OCI-LY7 (cell line): ENCODE data around the gene RHOT2. TPM values are rescaled to one million over a fixed set of nuclear protein-coding genes. Genes with fewer than 3 reads are reported as not detected.

Source experiments
- BruUV-seq: library from RNA; stranded (reverse); fragments of 400-500 nt; replicated peaks from 2 replicates; lab custom pipeline; 2021; lab: Mats Ljungman, UMichigan
- CTCF ChIA-PET: fragments of 300-600 bp; sonication (Branson Sonifier 250); formaldehyde crosslinking; loops from one replicate; lab custom pipeline; 2022; ENCODE audit warnings: antibody characterized with exemption; ENCODE audit not compliant: unreplicated experiment; lab: Charles Lee
- POLR2A ChIA-PET: fragments of 300-600 bp; sonication (Branson Sonifier 250); formaldehyde crosslinking; loops from one replicate; lab custom pipeline; 2022; ENCODE audit warnings: antibody characterized with exemption; lab: Charles Lee
- DNase-seq: peaks from one replicate; pipeline ENCODE4 v3.0.0-alpha.2; 2015; ENCODE audit warnings: low spot score
- H2AFZ ChIP-seq: fragments of 200-600 bp; sonication (generic), shearing (Covaris generic); 2 replicates; pipeline ENCODE4 v1.6.1; 2014; ENCODE audit warnings: mild to moderate bottlenecking, antibody characterized with exemption, low read length, moderate library complexity
- H3K27ac ChIP-seq: fragments of 200-600 bp; sonication (generic); 2 replicates; pipeline ENCODE4 v1.5.1; 2014; ENCODE audit warnings: mixed run types, low read depth, mild to moderate bottlenecking, moderate library complexity, low read length, inconsistent platforms; ENCODE audit not compliant: poor library complexity, severe bottlenecking
- H3K36me3 ChIP-seq: fragments of 200-600 bp; sonication (generic); 2 replicates; pipeline ENCODE4 v1.6.1; 2014; ENCODE audit warnings: mild to moderate bottlenecking, antibody characterized with exemption, low read length, moderate library complexity, mixed read lengths; ENCODE audit not compliant: insufficient read depth
- H3K4me1 ChIP-seq: fragments of 200-600 bp; sonication (generic); 2 replicates; pipeline ENCODE4 v1.5.1; 2014; ENCODE audit warnings: mild to moderate bottlenecking, low read length; ENCODE audit not compliant: insufficient read depth, poor library complexity, severe bottlenecking
- H3K4me2 ChIP-seq: fragments of 200-600 bp; sonication (generic); 2 replicates; pipeline ENCODE4 v1.6.1; 2014; ENCODE audit warnings: mild to moderate bottlenecking, low read length
- H3K4me3 ChIP-seq: fragments of 200-600 bp; sonication (generic); 2 replicates; pipeline ENCODE4 v1.5.1; 2014; ENCODE audit warnings: mild to moderate bottlenecking, low read depth, low read length; ENCODE audit not compliant: poor library complexity, severe bottlenecking
- H3K79me2 ChIP-seq: fragments of 200-600 bp; sonication (generic); 2 replicates; pipeline ENCODE4 v1.6.1; 2016; ENCODE audit warnings: low read depth, mild to moderate bottlenecking, low read length, moderate library complexity, mixed read lengths; ENCODE audit not compliant: insufficient read depth
- H3K9me2 ChIP-seq: fragments of 200-600 bp; sonication (generic); 2 replicates; pipeline ENCODE4 v1.6.1; 2016; ENCODE audit warnings: mild to moderate bottlenecking, low read length, mixed read lengths; ENCODE audit not compliant: insufficient read depth
- H3K9me3 ChIP-seq: fragments of 200-600 bp; sonication (generic); 2 replicates; pipeline ENCODE4 v1.6.1; 2014; ENCODE audit warnings: mild to moderate bottlenecking, mixed run types, low read length, mixed read lengths
- H4K20me1 ChIP-seq: fragments of 200-600 bp; sonication (generic); 2 replicates; pipeline ENCODE4 v1.6.1; 2014; ENCODE audit warnings: mild to moderate bottlenecking, antibody characterized with exemption, low read length, moderate library complexity, mixed read lengths; ENCODE audit not compliant: insufficient read depth
- CTCF ChIP-seq: fragments of 200-600 bp; sonication (generic); conservative IDR thresholded peaks from 2 replicates; pipeline ENCODE4 v1.5.1; 2014; ENCODE audit warnings: mild to moderate bottlenecking, antibody characterized with exemption, low read length, moderate library complexity, mixed read lengths
- EZH2phosphoT487 ChIP-seq: fragments of 200-600 bp; sonication (generic); IDR thresholded peaks from 2 replicates; pipeline ENCODE4 v1.6.1; 2018; ENCODE audit warnings: low read depth, borderline replicate concordance, mild to moderate bottlenecking, mixed run types, antibody characterized with exemption, low read length, moderate library complexity, mixed read lengths
- intact Hi-C: fragments of 100-400 bp; cut with micrococcal nuclease; formaldehyde crosslinking; loops from one replicate; pipeline ENCODE4 v1.10.0; 2022; ENCODE audit not compliant: unreplicated experiment
- total RNA-seq, 2 experiments: library from RNA; depleted of rRNA in 1 of 2; stranded (reverse); fragments of >200 nt in 1 of 2; shearing (Covaris generic) in 1 of 2; gene quantifications; 2 replicates each; pipeline ENCODE4 v1.2.3, GENCODE V29; 2014 to 2022

The RHOT2 gene
- total RNA-seq, 2 experiments from 2014 or later: 133 to 136 TPM

GRCh38 chr16:660132-660458, 7.8 kb upstream of the RHOT2 start:
- H4K20me1 ChIP-seq: no peaks in the 10 kb centered on the region
- H3K79me2 ChIP-seq: no peaks in the 10 kb centered on the region
- no peak overlapping the region for H3K27ac ChIP-seq
- ChIA-PET CTCF (no interaction called here), POLR2A (no interaction called here)
- intact Hi-C loops: loop anchor here (1.0 kb wide), 1 partner anchor 81 kb away; no protein-coding TSS in a partner anchor
- peaks cover 6% of the 10 kb centered on the region for H3K4me1 ChIP-seq
- no TSS peak for BruUV-seq
- no peaks in the 10 kb centered on the region for H3K9me2 ChIP-seq
- H3K9me3 ChIP-seq: no peaks in the 10 kb centered on the region
- H3K36me3 ChIP-seq: peaks cover 42% of the 10 kb centered on the region; the same call in 1 of the 2 replicates
- no peak overlapping the region for H3K4me3 ChIP-seq
- no peak overlapping the region for H2AFZ ChIP-seq
- TF ChIP-seq CTCF: no peak
- DNase-seq: no peak
- no peak overlapping the region for H3K4me2 ChIP-seq

- Histone ChIP-seq H4K20me1 (no peaks in the 10 kb centered on the region), H3K4me3 (no peak overlapping the region), H3K9me3 (no peaks in the 10 kb centered on the region), H3K36me3 (peaks cover 41% of the 10 kb centered on the region; the same call in 1 of the 2 replicates), H2AFZ (no peak overlapping the region), H3K4me2 (peak overlapping the region; percentile 30; the same call in 1 of the 2 replicates), H3K27ac (no peak overlapping the region), H3K9me2 (no peaks in the 10 kb centered on the region), H3K4me1 (peaks cover 6% of the 10 kb centered on the region), H3K79me2 (no peaks in the 10 kb centered on the region)
- intact Hi-C loops: loop anchor here (1.0 kb wide), 1 partner anchor 81 kb away; no protein-coding TSS in a partner anchor
- CTCF ChIA-PET: no interaction called here
- POLR2A ChIA-PET: no interaction called here
- no TSS peak for BruUV-seq
- TF ChIP-seq CTCF (peak; percentile 27), EZH2phosphoT487 (no peak)
- peak; percentile 91 for DNase-seq
Measured at GRCh38 chr16:660459-661183, 7.3 kb upstream of the RHOT2 start.

GRCh38 chr16:661184-661821, 6.6 kb upstream of the RHOT2 start:
- no peaks in the 10 kb centered on the region for H3K9me2 ChIP-seq
- intact Hi-C loops: no loop called here

More at GRCh38 chr16:661184-661821, 6.6 kb upstream of the RHOT2 start:
- TF ChIP-seq CTCF: peak; percentile 2
- no peak for TF ChIP-seq EZH2phosphoT487
- no peak for DNase-seq
- no peaks in the 10 kb centered on the region for H4K20me1 ChIP-seq
- no peak overlapping the region for H3K4me3 ChIP-seq
- peaks cover 38% of the 10 kb centered on the region; the same call in 1 of the 2 replicates for H3K36me3 ChIP-seq
- no peaks in the 10 kb centered on the region for H3K79me2 ChIP-seq
- peaks cover 6% of the 10 kb centered on the region for H3K4me1 ChIP-seq
- CTCF ChIA-PET: no interaction called here
- H2AFZ ChIP-seq: no peak overlapping the region
- POLR2A ChIA-PET: no interaction called here
- peak overlapping the region; percentile 30; the same call in 1 of the 2 replicates for H3K4me2 ChIP-seq
- no peaks in the 10 kb centered on the region for H3K9me3 ChIP-seq
- no TSS peak for BruUV-seq
- H3K27ac ChIP-seq: no peak overlapping the region
